Activated CD4-positive, alpha-beta T cell treated with anti-CD3 and anti-CD28 coated beads, Interleukin-10, Interleukin-2, amounts not matched to agents 100 ng/mL and 50 ng/mL, durations not matched to agents 16 hours and 8 hours (primary cell): ENCODE measurements around the gene QRFPR.
"Not testable (repeated sequence)": the region's sequence is repeated elsewhere in the genome, so short reads cannot be mapped to it uniquely, and the experiment has no call there.

Source experiments
- DNase-seq: peaks from one replicate; pipeline ENCODE4 v3.0.0-alpha.2; 2020

QRFPR gene

DNA sequence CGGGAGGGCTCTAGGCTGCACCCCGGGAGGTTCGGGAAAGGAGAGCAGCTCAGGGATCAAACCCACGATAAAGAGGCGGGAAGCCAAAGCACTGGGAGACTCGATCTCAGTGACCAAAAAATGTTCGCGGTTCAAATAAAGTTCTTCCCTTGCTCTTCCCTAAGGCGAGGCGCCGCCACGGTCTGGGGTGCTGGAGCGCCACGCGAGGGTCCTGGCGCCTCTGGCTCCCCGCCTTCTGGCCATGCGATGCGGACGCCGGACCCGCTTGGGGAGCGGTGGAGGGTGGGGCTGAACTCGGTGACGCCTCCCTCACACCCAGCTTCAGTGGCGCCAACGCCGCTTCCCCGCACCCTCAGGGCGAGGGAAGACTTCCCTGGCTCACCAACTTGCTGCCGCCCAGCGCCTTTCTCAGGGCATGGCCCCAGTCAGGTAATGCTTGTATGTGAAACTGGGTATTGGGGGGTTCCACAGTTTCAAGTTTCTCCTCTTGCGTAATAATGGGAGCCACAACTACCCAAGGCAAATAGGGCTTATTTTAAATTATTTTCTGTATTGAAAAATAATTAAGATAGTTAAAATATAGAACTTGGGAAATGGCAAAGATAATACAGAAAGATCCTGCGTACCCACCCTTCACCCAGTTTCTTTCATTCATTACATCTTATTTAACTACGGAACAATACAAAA lies at the start of gene QRFPR:
Gene QRFPR, minus strand, starts transcription at position 243 of the 687 bp plus-strand sequence. CDS start 371 bp downstream, outside the sequence.
- peak; percentile 8 for DNase-seq

- DNase-seq: no peak
Observed at GRCh38 chr4:121428721-121429120, 47.9 kb upstream of the QRFPR start.

- DNase-seq: no peak
Observed at GRCh38 chr4:121421594-121421993, 40.8 kb upstream of the QRFPR start.

DNA sequence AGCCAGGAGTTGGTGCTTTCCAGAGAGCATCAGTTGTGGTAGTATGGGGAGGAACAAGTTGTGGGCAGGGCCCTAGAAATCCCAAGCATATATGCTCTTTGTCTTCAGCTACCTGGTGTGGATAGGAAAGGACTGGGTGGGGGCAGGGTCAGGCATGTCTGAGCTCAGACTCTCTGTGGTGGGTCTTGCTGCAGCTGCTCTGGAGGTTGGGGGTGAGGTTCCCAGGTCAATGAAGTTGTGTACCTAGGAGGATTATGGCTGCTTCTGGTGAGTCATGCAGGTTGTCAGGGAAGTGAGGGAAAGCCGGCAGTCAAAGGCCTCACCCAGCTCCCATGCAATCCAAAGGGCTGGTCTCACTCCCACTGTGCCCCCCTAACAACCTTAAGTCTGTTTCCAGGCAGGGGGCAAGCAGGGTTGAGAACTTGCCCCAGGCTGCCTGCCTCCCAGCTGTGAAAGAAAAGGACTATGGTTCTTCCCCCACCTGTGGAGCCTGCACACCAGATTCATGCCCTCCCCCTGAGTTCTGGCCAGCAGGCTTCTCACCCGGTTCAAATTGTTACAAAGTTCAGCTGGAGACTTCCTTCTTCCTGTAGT lies 30.4 kb upstream of the QRFPR start:
- DNase-seq: no peak

GRCh38 chr4:121408567-121408966 lies 27.7 kb upstream of the QRFPR start:
- not testable (repeated sequence) for DNase-seq

DNA sequence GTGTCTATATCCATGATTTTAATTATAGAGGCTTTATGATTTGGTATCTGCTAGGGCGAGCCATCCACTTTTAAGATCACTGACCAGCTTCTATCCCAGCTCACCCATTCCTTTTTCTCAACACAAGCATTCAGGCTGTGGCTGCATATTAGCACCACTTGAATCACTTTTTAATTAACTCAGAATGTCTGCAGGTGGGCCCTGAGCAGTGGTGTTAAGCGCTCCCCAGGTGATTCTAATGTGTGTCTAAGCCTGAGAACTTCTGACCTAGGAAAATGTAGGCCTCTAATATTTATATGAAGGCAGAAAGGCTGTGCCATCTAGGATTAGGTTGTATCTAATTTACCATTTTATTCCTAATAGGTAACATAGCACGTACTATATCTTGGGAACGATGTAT lies 19.8 kb upstream of the QRFPR start:
- DNase-seq: no peak

GRCh38 chr4:121397941-121398601 lies 17.3 kb upstream of the QRFPR start:
- no peak for DNase-seq

GRCh38 chr4:121397434-121397833 lies 16.6 kb upstream of the QRFPR start:
- no peak for DNase-seq

DNA sequence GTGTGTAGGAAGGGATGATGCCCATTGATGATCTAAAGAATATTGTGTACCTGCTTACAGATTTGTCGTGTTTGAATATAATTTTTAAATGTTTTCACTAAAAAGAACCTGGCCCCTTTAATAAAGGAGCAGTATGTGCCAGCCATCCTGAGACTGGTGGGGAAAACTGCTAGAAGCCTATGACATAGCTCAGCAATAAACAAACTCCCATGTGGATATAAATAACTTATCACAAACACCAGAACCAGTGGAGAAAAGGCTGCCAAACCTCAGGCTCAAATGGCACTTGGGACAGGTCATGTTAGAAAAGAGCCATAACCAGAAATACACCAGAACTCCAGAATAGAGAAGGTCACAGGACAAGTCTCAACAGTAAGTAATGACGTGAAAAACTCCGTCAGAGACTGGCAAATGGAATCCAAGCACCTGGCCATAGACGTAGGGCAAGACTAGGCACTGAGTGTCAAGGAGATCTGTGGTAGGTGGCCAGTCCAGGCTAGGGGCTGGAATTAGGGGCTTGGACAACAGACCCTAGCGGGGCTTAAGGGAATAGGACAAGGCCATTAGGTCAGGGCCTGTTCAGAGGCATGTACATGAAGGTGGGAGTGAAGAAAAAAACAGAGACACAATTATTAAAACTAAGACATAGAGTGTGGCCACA lies 11.7 kb upstream of the QRFPR start:
- no peak for DNase-seq

GRCh38 chr4:121390335-121390734 lies 9.5 kb upstream of the QRFPR start:
- no peak for DNase-seq

DNA sequence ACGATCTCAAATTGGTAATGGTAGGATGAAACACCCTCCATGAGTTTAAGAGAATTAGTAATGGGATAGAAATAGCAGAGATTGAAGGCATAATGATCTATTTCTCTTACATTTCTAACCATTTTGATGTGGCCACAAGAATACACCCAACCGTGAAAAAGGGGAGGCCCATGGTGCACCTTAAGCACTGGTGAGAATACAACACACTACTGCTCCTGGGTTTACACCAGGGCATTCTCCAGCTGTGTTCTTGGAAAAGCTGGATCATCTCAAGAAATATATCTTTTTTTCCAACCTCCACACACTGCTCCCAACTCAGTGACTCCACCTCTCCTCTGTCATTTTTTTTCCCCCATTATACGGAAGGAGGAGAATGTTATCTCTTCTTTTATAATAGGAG lies 1.5 kb downstream of the QRFPR start:
- DNase-seq: no peak

- DNase-seq: no peak
Observed at GRCh38 chr4:121377076-121377475, 3.7 kb downstream of the QRFPR start.

- DNase-seq: no peak
Observed at GRCh38 chr4:121376556-121376955, 4.3 kb downstream of the QRFPR start.

DNA sequence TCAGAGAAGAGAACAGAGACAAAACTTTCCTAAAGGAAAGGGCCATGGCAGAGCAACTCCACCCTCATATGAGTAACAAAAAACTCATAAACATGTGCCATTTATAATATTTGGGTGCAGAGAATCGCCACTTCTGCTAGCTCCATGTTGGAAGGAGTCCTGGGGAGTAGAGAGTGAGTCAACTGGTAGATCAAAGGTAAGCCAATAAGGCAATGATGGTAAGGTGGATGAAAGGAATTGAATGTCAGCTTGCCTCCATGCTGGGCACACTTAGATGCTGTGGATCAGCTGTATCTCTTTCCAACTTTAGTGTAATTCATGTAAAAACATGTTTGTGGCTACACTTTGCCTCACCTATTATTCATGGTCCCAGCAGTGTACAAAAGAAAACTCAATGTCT lies 4.7 kb downstream of the QRFPR start:
- no peak for DNase-seq

DNA sequence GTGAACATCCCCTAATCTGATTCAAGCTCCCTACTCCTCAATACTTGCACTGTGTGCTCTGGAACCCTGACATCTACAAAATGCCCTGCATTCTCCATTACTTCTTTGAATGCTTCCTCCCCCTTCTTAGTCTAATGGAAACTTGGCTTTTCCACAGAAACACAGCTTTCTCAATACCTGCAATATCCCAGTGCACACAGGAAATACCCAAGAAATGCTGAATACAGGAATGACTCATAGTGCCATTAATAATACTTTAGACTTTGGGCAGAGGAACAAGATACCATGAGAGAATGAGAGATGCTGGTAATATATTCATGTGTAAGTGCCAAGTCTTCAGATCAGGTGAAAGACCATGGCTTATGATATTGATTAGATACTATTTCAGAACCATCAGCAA lies 5.6 kb downstream of the QRFPR start:
- DNase-seq: no peak

GRCh38 chr4:121373841-121374240 lies 7.0 kb downstream of the QRFPR start:
- DNase-seq: no peak

DNA sequence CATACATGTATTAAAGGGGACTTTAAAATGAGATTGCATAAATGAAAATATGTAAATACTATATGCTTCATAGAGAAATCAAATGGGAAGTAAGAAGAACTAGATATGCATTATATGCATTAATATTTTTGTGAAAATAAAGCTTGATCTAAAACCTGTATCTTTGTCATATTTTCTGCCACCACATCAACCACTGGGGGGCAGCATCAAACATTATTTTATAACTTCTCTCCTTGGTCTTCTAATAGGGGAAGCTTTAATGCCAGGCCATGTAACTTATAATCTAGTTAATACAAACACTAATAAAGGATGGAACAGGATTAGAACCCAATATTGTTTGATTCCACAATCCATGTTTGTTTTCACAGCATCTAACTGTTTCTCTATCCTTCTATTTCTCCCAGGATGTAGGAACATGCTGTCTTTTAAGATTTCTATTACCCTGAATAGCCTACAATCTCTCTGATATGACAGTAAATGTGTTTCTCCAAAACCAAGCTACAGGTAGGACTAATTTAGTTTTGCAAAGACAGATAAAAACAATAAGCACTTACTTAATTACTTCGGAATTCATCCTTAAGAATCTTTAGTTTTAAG lies 10.0 kb downstream of the QRFPR start:
- peak; percentile 43 for DNase-seq

DNA sequence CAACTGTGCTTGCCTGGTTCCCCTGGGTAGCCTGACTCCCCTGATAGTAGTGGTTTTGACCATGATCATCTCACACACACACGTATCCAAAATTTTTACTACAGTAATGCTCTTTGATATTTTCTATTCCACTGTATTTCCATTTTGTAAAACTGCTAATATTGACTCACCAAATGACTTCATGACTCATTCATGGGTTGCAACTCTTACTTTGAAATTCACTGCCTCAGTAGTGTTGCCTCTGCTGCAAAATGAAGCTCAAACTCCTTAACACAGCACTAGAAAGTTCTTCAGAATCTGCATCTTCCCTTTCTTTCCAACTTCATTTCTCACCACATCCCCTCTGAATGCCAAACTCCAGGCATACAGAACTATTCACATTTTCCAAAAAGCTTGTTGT lies 20.3 kb downstream of the QRFPR start:
- DNase-seq: no peak

- DNase-seq: no peak
Observed at GRCh38 chr4:121358473-121358872, 22.3 kb downstream of the QRFPR start.

GRCh38 chr4:121353213-121353612 lies 27.6 kb downstream of the QRFPR start:
- DNase-seq: no peak

DNA sequence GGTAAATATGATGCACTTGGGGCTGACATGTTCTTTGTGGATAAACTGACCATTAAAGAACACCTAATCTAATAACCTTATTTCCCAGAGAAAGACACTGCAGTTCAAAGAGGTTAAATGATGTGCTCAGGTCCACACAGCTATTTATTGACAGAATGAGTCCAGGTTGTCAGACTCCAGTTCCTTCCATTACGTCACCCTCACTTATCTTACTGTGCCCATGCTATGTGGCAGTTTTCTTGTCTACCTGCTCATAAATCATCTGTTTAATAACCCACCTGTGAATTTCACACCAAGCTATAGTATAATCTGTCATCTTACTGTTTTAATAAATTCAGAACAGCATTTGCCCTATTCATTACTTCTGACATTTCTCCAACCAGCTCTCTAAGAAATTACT lies 36.7 kb downstream of the QRFPR start:
- no peak for DNase-seq

DNA sequence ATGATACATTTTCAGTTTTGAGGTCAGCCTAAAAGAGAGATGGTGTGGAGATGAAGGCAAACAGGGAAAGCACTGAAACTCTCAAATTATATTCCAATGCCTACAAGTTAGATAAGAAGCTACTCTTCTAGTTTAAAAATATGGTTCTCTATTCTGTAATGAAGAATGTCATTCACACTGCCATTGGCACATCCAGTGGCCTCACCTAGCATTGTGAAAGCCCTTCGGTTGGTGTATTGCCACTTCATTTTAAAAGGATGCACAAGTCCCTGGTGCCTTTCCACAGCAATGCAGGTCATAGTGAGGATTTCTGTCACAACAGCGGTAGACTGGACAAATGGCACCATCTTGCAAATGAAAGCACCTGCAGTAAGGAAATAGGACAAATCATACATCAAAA lies 40.6 kb downstream of the QRFPR start:
- no peak for DNase-seq

DNA sequence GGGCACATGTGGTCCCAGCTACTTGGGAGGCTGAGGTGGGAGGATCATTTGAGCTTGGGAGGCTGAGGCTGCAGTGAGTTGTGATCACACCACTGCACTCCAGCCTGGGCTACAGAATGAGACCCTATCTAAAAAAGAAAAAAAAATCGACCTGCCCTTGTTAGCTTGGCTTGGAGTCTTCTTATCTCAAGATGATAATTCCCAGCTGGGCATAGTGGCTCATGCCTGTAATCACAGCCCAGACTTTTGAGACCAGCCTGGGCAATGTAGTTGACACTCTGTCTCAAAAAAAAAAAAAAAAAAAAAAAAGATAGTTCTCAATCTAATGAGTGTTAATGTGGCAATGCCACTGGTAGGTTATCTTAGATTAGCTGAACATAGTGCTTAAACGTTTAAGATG lies 41.0 kb downstream of the QRFPR start:
- DNase-seq: no peak
